Cardiac atrium fibroblast (primary cell): ENCODE measurements around the gene SLC37A1. TPM values are rescaled to one million over a fixed set of nuclear protein-coding genes. Genes with fewer than 3 reads are reported as not detected.

Experiments used
- total RNA-seq: library from RNA; depleted of rRNA; stranded (reverse); fragments of >200 nt; gene quantifications from 2 replicates; pipeline ENCODE4 v1.2.3, GENCODE V29; 2015

SLC37A1 gene
- 1.1 and 1.3 TPM in 2 replicates for total RNA-seq

DNA sequence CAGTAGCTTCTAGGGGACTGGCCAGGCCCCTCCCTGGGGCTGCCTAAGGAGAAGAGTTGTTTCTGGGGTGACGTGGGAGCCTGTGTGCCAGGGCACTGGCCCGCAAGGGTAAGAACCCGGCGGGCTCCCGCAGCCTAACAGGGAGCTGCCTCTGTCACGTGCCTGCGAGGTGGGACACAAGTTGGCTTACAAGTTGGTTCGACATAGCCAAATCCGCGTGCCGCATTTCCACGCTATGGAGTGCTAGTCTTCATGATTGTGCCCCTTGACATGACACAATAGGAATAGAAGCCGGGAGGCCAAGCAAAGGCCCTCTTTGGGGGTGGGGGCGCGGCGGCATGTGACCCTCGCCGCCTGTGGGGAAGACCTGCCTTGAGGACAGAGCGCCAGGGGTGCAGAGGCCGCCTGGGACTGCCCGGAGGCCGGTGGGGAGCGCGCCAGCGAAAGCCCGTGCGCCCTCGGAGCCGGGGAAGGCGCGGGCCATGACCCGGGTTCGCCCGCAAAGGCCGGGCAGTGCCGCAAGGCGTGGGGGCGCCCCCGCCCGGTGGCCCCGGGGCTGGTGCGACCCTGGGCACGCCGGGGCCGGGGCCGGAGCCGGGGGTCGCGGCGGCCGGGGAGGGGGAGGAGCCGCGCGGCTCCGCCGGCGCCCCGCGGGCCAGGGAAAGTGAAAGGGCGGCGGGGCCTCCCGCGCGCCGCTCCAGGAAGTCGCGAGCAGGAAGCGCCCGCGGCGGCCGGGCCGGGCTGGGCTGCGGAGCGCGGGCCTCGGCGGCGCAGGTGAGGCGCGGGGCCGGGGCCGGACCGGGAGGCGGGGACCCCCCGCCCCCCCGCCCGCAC, at the start of gene SLC37A1:
Gene SLC37A1, plus strand, starts transcription at position 702 of the 834 bp plus-strand sequence. CDS start 4,603 bp downstream, outside the sequence.

GRCh38 chr21:42496120-42496838, 17.4 kb upstream of the SLC37A1 start, which contains the start of gene RSPH1:
Gene RSPH1, minus strand, starts transcription at chr21:42496224. Its CDS starts 38 bp downstream, at chr21:42496186.

Other genes starting within 250 kb of the SLC37A1 start
- gene TFF3, start 198.4 kb upstream of the SLC37A1 start, total RNA-seq, result 0.54 TPM in 1 of 2 replicates, not detected in the other
- gene TFF2, start 162.9 kb upstream of the SLC37A1 start, total RNA-seq, result not detected in 2 replicates
- gene TFF1, start 147.3 kb upstream of the SLC37A1 start, total RNA-seq, result not detected in 2 replicates
- not detected in 2 replicates for gene TMPRSS3, start 117.8 kb upstream of the SLC37A1 start, total RNA-seq
- gene UBASH3A, start 110.0 kb upstream of the SLC37A1 start, total RNA-seq, result not detected in 2 replicates
- not detected in 2 replicates for gene RSPH1, start 17.6 kb upstream of the SLC37A1 start, total RNA-seq
- gene PDE9A, start 139.8 kb downstream of the SLC37A1 start, total RNA-seq, result 0.16 and 3.2 TPM in 2 replicates